Testis (tissue), 2 donors: ENCODE data around the gene BCAS3.

Experiments
- CTCF ChIP-seq, 3 experiments: fragments of 450-650 bp in 2 of 3; fragments of 200-600 bp in 1 of 3; sonication (generic) in 1 of 3; IDR thresholded peaks; one replicate each; pipeline ENCODE4 v1.5.1; 2016 to 2019; ENCODE audit warnings: antibody characterized with exemption in 3 of 3, mild to moderate bottlenecking in 2 of 3, moderate library complexity in 1 of 3
- POLR2A ChIP-seq: fragments of 450-650 bp; IDR thresholded peaks from one replicate; pipeline ENCODE4 v1.6.1; 2017; ENCODE audit warnings: antibody characterized with exemption, mild to moderate bottlenecking, moderate library complexity

GRCh38 chr17:60790205-60790604 lies 112.6 kb downstream of the BCAS3 start:
- no peak for TF ChIP-seq CTCF (IDR thresholded peaks at IDR 0.05)
- no peak for TF ChIP-seq POLR2A
